Kidney (tissue), 14 donors: ENCODE data around the gene TMEM178A. TPM values are rescaled to one million over a fixed set of nuclear protein-coding genes. Genes with fewer than 3 reads are reported as not detected.

ENCODE experiments used
- DNase-seq, 5 donors: peaks; one replicate each; pipeline ENCODE4 v3.0.0-alpha.2; 2013 to 2020
- FAIRE-seq: peaks from 2 replicates; lab custom pipeline; 2012; peaks lifted over from hg19 to GRCh38; lab: Jason Lieb, UNC
- H3K27ac ChIP-seq, 2 donors: one replicate each; pipeline ENCODE4 v1.7.0; 2013; ENCODE audit warnings: low read depth in 2 of 2, low read length in 2 of 2, inconsistent platforms in 1 of 2
- H3K27me3 ChIP-seq: one replicate; pipeline ENCODE4 v1.7.1; 2013; ENCODE audit warnings: low read length, inconsistent platforms; ENCODE audit not compliant: control insufficient read depth, insufficient read depth
- H3K36me3 ChIP-seq, 3 donors: one replicate each; pipeline versions ENCODE4 v1.7.0 to v1.7.1; 2013; ENCODE audit warnings: low read length in 3 of 3, control low read depth in 1 of 3, inconsistent platforms in 1 of 3; ENCODE audit not compliant: insufficient read depth in 3 of 3, control insufficient read depth in 2 of 3
- H3K4me1 ChIP-seq, 3 donors: one replicate each; pipeline versions ENCODE4 v1.7.0 to v1.7.1; 2013; ENCODE audit warnings: low read length in 3 of 3, inconsistent platforms in 1 of 3, low read depth in 1 of 3; ENCODE audit not compliant: control insufficient read depth in 2 of 3, insufficient read depth in 2 of 3
- H3K4me3 ChIP-seq, 3 donors: one replicate each; pipeline versions ENCODE4 v1.7.0 to v1.8.1; 2013; ENCODE audit warnings: low read length in 3 of 3, control low read depth in 1 of 3, inconsistent platforms in 1 of 3
- H3K9ac ChIP-seq, 3 donors: one replicate each; pipeline versions ENCODE4 v1.7.0 to v1.7.1; 2013; ENCODE audit warnings: low read length in 3 of 3, control low read depth in 1 of 3, inconsistent platforms in 1 of 3
- H3K9me3 ChIP-seq, 3 donors: one replicate each; pipeline versions ENCODE4 v1.7.0 to v1.7.1; 2013; ENCODE audit warnings: low read length in 3 of 3, control low read depth in 1 of 3, inconsistent platforms in 1 of 3; ENCODE audit not compliant: control insufficient read depth in 2 of 3, insufficient read depth in 1 of 3
- intact Hi-C: fragments of 100-400 bp; cut with DNase I; formaldehyde crosslinking; loops from one replicate; pipeline ENCODE4 v1.11.1; 2022
- polyA plus RNA-seq: library from polyadenylated mRNA; stranded (reverse); fragments of 350-450 nt; fragmentation: Illumina TruSeq; extraction: RNeasy Lipid Tissue Mini Kit (QIAGEN cat#74804); gene quantifications from one replicate; pipeline ENCODE4 v1.2.3, GENCODE V29; 2014; ENCODE audit warnings: low read depth, low replicate concordance; ENCODE audit not compliant: insufficient read depth
- total RNA-seq: library from RNA; stranded (reverse); fragmentation: NEBNext Ultra II Directional; extraction: Animal tissue kit (Norgen Biotek cat#: 25700); gene quantifications from one replicate; pipeline ENCODE4 v1.2.1, GENCODE V29; 2021
- TF ChIP-seq, protein P1 (sequence below): IDR thresholded peaks from 3 replicates; pipeline ENCODE4 v1.5.1; 2012; ENCODE audit warnings: mild to moderate bottlenecking, moderate library complexity, borderline replicate concordance; ENCODE audit not compliant: insufficient read depth; ENCODE audit errors: extremely low read depth
- donor health status: control.
- donor health status: control.
- donor health status: control.
- donor health status: control.
- donor health status: control.
- donor health status: DM: yes; HTN: yes; CAD: no.
- donor health status: Normal renal cell carcinoma (clear cell type).

Gene TMEM178A
- total and polyA plus RNA-seq, 2 donors from 2014 or later, result 5.7 to 48.0 TPM

DNA sequence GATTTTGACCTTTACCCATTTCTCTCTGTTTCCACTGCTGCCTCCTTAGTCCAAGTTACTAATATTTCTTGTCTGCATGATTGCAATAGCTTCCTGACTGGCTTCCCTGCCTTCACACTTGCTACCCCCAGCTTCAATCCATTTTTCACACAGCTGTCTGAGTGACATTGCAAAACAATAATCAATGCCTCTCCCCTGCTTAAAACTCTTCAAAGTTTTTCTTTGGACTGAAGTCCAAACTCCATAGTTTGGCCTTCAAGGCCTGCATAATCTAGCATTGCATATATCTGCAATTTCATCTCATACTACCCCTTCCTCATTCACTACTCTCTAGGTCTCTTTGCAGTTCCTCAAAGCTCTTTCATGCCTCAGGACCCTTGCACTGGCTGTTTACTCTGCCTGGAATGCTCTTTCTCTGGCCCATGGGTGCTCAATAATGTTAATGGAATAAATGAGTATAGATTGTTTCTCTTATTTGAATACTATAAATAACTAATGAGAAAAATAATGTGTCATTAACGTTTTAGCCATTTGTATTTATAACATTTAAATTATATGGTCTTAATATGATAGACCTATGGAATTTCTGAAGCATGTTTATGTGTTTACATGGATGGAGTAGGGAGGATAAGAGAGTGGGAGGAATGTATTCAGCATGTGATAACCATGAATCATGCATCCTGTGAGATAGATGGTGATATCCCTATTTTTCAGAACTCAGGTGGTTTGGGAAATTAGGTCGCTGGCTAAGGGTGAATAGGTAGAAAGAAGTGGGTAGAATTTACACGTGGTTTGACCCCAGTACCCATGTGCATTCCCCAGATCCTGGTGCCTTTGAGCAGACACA is 5.7 kb upstream of the TMEM178A start:
- FAIRE-seq (no peak), DNase-seq (no peak)
- H3K9me3 ChIP-seq, result no peaks in the 10 kb centered on the region
- intact Hi-C loops, result no loop called here
- no peak overlapping the region for H3K9ac ChIP-seq
- no peaks in the 10 kb centered on the region for H3K36me3 ChIP-seq
- no peak overlapping the region for H3K27ac ChIP-seq
- no peaks in the 10 kb centered on the region for H3K4me1 ChIP-seq
- TF ChIP-seq, protein P1, sequence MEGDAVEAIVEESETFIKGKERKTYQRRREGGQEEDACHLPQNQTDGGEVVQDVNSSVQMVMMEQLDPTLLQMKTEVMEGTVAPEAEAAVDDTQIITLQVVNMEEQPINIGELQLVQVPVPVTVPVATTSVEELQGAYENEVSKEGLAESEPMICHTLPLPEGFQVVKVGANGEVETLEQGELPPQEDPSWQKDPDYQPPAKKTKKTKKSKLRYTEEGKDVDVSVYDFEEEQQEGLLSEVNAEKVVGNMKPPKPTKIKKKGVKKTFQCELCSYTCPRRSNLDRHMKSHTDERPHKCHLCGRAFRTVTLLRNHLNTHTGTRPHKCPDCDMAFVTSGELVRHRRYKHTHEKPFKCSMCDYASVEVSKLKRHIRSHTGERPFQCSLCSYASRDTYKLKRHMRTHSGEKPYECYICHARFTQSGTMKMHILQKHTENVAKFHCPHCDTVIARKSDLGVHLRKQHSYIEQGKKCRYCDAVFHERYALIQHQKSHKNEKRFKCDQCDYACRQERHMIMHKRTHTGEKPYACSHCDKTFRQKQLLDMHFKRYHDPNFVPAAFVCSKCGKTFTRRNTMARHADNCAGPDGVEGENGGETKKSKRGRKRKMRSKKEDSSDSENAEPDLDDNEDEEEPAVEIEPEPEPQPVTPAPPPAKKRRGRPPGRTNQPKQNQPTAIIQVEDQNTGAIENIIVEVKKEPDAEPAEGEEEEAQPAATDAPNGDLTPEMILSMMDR, result no peak
- no peaks in the 10 kb centered on the region for H3K27me3 ChIP-seq
- H3K4me3 ChIP-seq, result no peak overlapping the region

- DNase-seq, result no peak
Observed at GRCh38 chr2:39660612-39661236, 5.0 kb upstream of the TMEM178A start.

GRCh38 chr2:39661826-39662225 is 3.9 kb upstream of the TMEM178A start:
- H3K27ac ChIP-seq, result no peak overlapping the region
- H3K4me1 ChIP-seq, result peaks cover 0 to 3% (median 2%) of the 10 kb centered on the region in 3 donors
- FAIRE-seq, result no peak
- intact Hi-C loops, result no loop called here
- no peaks in the 10 kb centered on the region for H3K9me3 ChIP-seq
- no peak for DNase-seq
- TF ChIP-seq, protein P1, result no peak
- no peaks in the 10 kb centered on the region for H3K27me3 ChIP-seq
- no peaks in the 10 kb centered on the region for H3K36me3 ChIP-seq
- no peak overlapping the region for H3K4me3 ChIP-seq
- no peak overlapping the region for H3K9ac ChIP-seq

More at GRCh38 chr2:39660612-39661236, 5.0 kb upstream of the TMEM178A start:
- intact Hi-C loops, result no loop called here
- no peak for FAIRE-seq
- no peaks in the 10 kb centered on the region for H3K9me3 ChIP-seq
- no peaks in the 10 kb centered on the region for H3K4me1 ChIP-seq
- H3K27me3 ChIP-seq, result no peaks in the 10 kb centered on the region
- TF ChIP-seq, protein P1, result no peak
- no peak overlapping the region for H3K9ac ChIP-seq
- H3K36me3 ChIP-seq, result no peaks in the 10 kb centered on the region
- no peak overlapping the region for H3K27ac ChIP-seq
- H3K4me3 ChIP-seq, result no peak overlapping the region
